HCT116 (cell line): Measurements from ENCODE around the gene QKI. TPM values are rescaled to one million over a fixed set of nuclear protein-coding genes. Genes with fewer than 3 reads are reported as not detected.

Source experiments
- ATAC-seq: fragments of 200-7000 bp; cut with Tn5 transposase; 2 replicates; pipeline ENCODE4 v1.9.1; 2020; ENCODE audit warnings: mild to moderate bottlenecking, moderate library complexity
- BruUV-seq: library from RNA; stranded (reverse); fragments of 400-500 nt; replicated peaks from 2 replicates; lab custom pipeline; 2021; lab: Mats Ljungman, UMichigan
- CTCF ChIA-PET: fragments of 300-600 bp; sonication (Branson Sonifier 250); formaldehyde crosslinking; loops from one replicate; lab custom pipeline; 2021; ENCODE audit warnings: antibody characterized with exemption; lab: Charles Lee
- POLR2A ChIA-PET: fragments of 300-600, 350-600 bp; sonication (Branson Sonifier 250); formaldehyde crosslinking; loops from one replicate; lab custom pipeline; 2021; ENCODE audit warnings: antibody characterized with exemption; lab: Charles Lee
- RAD21 ChIA-PET, 2 experiments: fragments of 300-600 bp; sonication (Branson Sonifier 250); formaldehyde crosslinking; loops; one replicate each; lab custom pipeline; 2023; ENCODE audit warnings: low total read pairs in 2 of 2; ENCODE audit not compliant: uncharacterized antibody in 2 of 2, unreplicated experiment in 2 of 2, low non-redundant PET in 1 of 2; lab: Charles Lee
- DNase-seq: peaks from one replicate; pipeline ENCODE4 v3.0.0-alpha.2; 2010; ENCODE audit warnings: low read depth, low spot score
- H2AFZ ChIP-seq: fragments of 200-600 bp; shearing (Covaris generic), sonication (generic); 2 replicates; pipeline ENCODE4 v1.6.1; 2017; ENCODE audit warnings: low read depth, mixed run types, mixed read lengths, antibody characterized with exemption, low read length; ENCODE audit not compliant: poor library complexity, severe bottlenecking
- H3K27ac ChIP-seq: 2 replicates; pipeline ENCODE4 v1.5.1; 2012; ENCODE audit warnings: low read depth, low read length
- H3K27me3 ChIP-seq: fragments of 200-600 bp; sonication (generic); 2 replicates; pipeline ENCODE4 v1.6.1; 2016; ENCODE audit warnings: mixed run types, low read length, mixed read lengths; ENCODE audit not compliant: insufficient read depth
- H3K36me3 ChIP-seq, 2 experiments: fragments of 200-500 bp in 1 of 2; fragments of 200-600 bp in 1 of 2; sonication (Bioruptor generic) in 1 of 2; sonication (generic) in 1 of 2; 2 replicates each; pipeline versions ENCODE4 v1.5.1 to v1.6.1; 2014 to 2016; ENCODE audit warnings: low read length in 2 of 2, inconsistent platforms in 1 of 2, mixed read lengths in 1 of 2, mixed run types in 1 of 2; ENCODE audit not compliant: insufficient read depth in 2 of 2, control insufficient read depth in 1 of 2
- H3K4me1 ChIP-seq, 2 experiments: fragments of 200-600 bp in 1 of 2; sonication (generic) in 1 of 2; 2 replicates each; pipeline versions ENCODE4 v1.5.1 to v1.6.1; 2012 to 2017; ENCODE audit warnings: low read length in 2 of 2, inconsistent platforms in 1 of 2, mild to moderate bottlenecking in 1 of 2, mixed read lengths in 1 of 2, mixed run types in 1 of 2, moderate library complexity in 1 of 2; ENCODE audit not compliant: insufficient read depth in 2 of 2, control insufficient read depth in 1 of 2
- H3K4me2 ChIP-seq: fragments of 200-600 bp; sonication (generic); 2 replicates; pipeline ENCODE4 v1.6.1; 2017; ENCODE audit warnings: mixed run types, low read length, mixed read lengths
- H3K4me3 ChIP-seq, 2 experiments: fragments of 200-600 bp in 1 of 2; sonication (generic) in 1 of 2; replicated peaks in 1 of 2; 2 replicates each; pipeline ENCODE4 v1.5.1; 2011 to 2016; ENCODE audit warnings: low read length in 2 of 2, control low read depth in 1 of 2, low read depth in 1 of 2, mild to moderate bottlenecking in 1 of 2, mixed read lengths in 1 of 2, mixed run types in 1 of 2
- H3K79me2 ChIP-seq: fragments of 200-600 bp; sonication (generic); 2 replicates; pipeline ENCODE4 v1.6.1; 2017; ENCODE audit warnings: mild to moderate bottlenecking, mixed run types, low read length, moderate library complexity, mixed read lengths; ENCODE audit not compliant: insufficient read depth
- H3K9ac ChIP-seq: fragments of 200-600 bp; sonication (generic); 2 replicates; pipeline ENCODE4 v1.6.1; 2016; ENCODE audit warnings: low read length, mixed read lengths
- H3K9me2 ChIP-seq: fragments of 200-600 bp; sonication (generic), shearing (Covaris generic); 2 replicates; pipeline ENCODE4 v1.6.1; 2017; ENCODE audit warnings: mixed run types, mild to moderate bottlenecking, moderate library complexity; ENCODE audit not compliant: insufficient read depth
- H3K9me3 ChIP-seq, 2 experiments: fragments of 200-500 bp in 1 of 2; fragments of 200-600 bp in 1 of 2; sonication (Bioruptor generic) in 1 of 2; sonication (generic) in 1 of 2; 2 replicates each; pipeline ENCODE4 v1.6.1; 2014 to 2017; ENCODE audit warnings: low read length in 2 of 2, mixed read lengths in 2 of 2, inconsistent platforms in 1 of 2, low read depth in 1 of 2, mild to moderate bottlenecking in 1 of 2, mixed run types in 1 of 2, moderate library complexity in 1 of 2; ENCODE audit not compliant: control insufficient read depth in 1 of 2, insufficient read depth in 1 of 2
- H4K20me1 ChIP-seq: fragments of 200-600 bp; sonication (generic), shearing (Covaris generic); 2 replicates; pipeline ENCODE4 v1.6.1; 2017; ENCODE audit warnings: mixed run types, mild to moderate bottlenecking, moderate library complexity; ENCODE audit not compliant: insufficient read depth
- CBX3 ChIP-seq: IDR thresholded peaks from 2 replicates; pipeline ENCODE4 v1.6.1; 2012; ENCODE audit warnings: low read depth
- CEBPB ChIP-seq: IDR thresholded peaks from 2 replicates; pipeline ENCODE4 v1.6.1; 2012; ENCODE audit warnings: low read depth
- EGR1 ChIP-seq: IDR thresholded peaks from 2 replicates; pipeline ENCODE4 v1.6.1; 2012; ENCODE audit warnings: low read depth
- ELF1 ChIP-seq: IDR thresholded peaks from 2 replicates; pipeline ENCODE4 v1.6.1; 2012; ENCODE audit warnings: low read depth, borderline replicate concordance
- EZH2phosphoT487 ChIP-seq: fragments of 200-600 bp; IDR thresholded peaks from 2 replicates; pipeline ENCODE4 v1.6.1; 2018; ENCODE audit warnings: antibody characterized with exemption, borderline replicate concordance
- FOSL1 ChIP-seq: IDR thresholded peaks from 2 replicates; pipeline ENCODE4 v1.6.1; 2012; ENCODE audit warnings: low read depth
- JUND ChIP-seq: IDR thresholded peaks from 2 replicates; pipeline ENCODE4 v1.6.1; 2012
- POLR2A ChIP-seq: IDR thresholded peaks from 2 replicates; pipeline ENCODE4 v1.7.0; 2011; ENCODE audit warnings: borderline replicate concordance; ENCODE audit not compliant: insufficient read depth, insufficient read length; ENCODE audit errors: extremely low read depth
- POLR2AphosphoS5 ChIP-seq: IDR thresholded peaks from 2 replicates; pipeline ENCODE4 v1.6.1; 2011; ENCODE audit warnings: mild to moderate bottlenecking, low read depth, low read length, moderate library complexity
- SIN3A ChIP-seq: IDR thresholded peaks from 2 replicates; pipeline ENCODE4 v1.6.1; 2012; ENCODE audit warnings: low read depth
- SP1 ChIP-seq: IDR thresholded peaks from 2 replicates; pipeline ENCODE4 v1.6.1; 2012; ENCODE audit warnings: low read depth
- SRF ChIP-seq: IDR thresholded peaks from 2 replicates; pipeline ENCODE4 v1.6.1; 2012; ENCODE audit warnings: low read depth
- TCF7L2 ChIP-seq: IDR thresholded peaks from 2 replicates; pipeline ENCODE4 v1.7.0; 2011; ENCODE audit warnings: borderline replicate concordance, inconsistent platforms; ENCODE audit not compliant: insufficient read depth, insufficient read length; ENCODE audit errors: extremely low read depth
- YY1 ChIP-seq: IDR thresholded peaks from 2 replicates; pipeline ENCODE4 v1.6.1; 2011; ENCODE audit warnings: low read length, low read depth, moderate library complexity, mild to moderate bottlenecking; ENCODE audit not compliant: insufficient replicate concordance; ENCODE audit errors: extremely low read depth
- ZNF274 ChIP-seq: fragments of 200-500 bp; sonication (Bioruptor generic); IDR thresholded peaks from 2 replicates; pipeline ENCODE4 v1.6.1; 2014; ENCODE audit warnings: mild to moderate bottlenecking, low read depth, low read length, inconsistent platforms
- intact Hi-C: fragments of 100-400 bp; cut with micrococcal nuclease; formaldehyde crosslinking; loops from 2 replicates; pipeline ENCODE4 v1.10.0; 2022
- total RNA-seq: library from RNA; stranded (reverse); gene quantifications from one replicate; pipeline ENCODE4 v1.2.1, GENCODE V29; 2021; ENCODE audit not compliant: unreplicated experiment
- TF ChIP-seq, protein P1 (sequence below), 3 experiments: fragments of 200-600 bp in 1 of 3; sonication (generic) in 1 of 3; IDR thresholded peaks in 2 of 3; conservative IDR thresholded peaks in 1 of 3; 2 replicates each; pipeline ENCODE4 v1.5.1; 2012 to 2017; ENCODE audit warnings: low read depth in 2 of 3, low read length in 2 of 3, antibody characterized with exemption in 1 of 3, borderline replicate concordance in 1 of 3, control low read depth in 1 of 3, mild to moderate bottlenecking in 1 of 3, mixed read lengths in 1 of 3, mixed run types in 1 of 3, moderate library complexity in 1 of 3; ENCODE audit not compliant: insufficient read depth in 1 of 3
- TF ChIP-seq, protein P2 (sequence below): IDR thresholded peaks from 2 replicates; pipeline ENCODE4 v1.6.1; 2011; ENCODE audit warnings: mild to moderate bottlenecking, low read length, moderate library complexity; ENCODE audit not compliant: insufficient replicate concordance; ENCODE audit errors: extremely low read depth

The QKI gene
- total RNA-seq, 1 experiment from 2014 or later: 35.3 TPM

DNA sequence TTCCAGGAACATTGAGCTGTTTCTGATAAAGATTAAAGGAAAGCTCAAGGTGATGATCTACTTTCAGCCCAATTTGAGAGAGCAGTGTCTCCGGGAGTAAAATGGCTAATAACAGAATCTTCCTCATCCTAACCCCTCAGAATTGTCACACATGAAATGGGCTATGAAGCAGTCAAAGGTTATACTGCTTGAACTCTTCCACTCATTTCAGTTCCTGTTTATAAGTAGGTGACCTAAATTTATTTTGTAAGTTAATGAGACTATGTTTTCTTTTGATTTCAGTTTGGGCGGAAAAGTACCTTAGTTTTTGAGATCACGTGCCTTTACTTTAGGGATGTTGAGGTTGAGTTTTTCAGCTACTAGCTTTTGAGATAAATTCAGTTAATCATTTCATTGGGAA lies 47.2 kb downstream of the QKI start (continued):
- TF ChIP-seq TCF7L2 (no peak), CBX3 (no peak), SIN3A (no peak), SRF (no peak), EGR1 (no peak)
- TF ChIP-seq, protein P1, sequence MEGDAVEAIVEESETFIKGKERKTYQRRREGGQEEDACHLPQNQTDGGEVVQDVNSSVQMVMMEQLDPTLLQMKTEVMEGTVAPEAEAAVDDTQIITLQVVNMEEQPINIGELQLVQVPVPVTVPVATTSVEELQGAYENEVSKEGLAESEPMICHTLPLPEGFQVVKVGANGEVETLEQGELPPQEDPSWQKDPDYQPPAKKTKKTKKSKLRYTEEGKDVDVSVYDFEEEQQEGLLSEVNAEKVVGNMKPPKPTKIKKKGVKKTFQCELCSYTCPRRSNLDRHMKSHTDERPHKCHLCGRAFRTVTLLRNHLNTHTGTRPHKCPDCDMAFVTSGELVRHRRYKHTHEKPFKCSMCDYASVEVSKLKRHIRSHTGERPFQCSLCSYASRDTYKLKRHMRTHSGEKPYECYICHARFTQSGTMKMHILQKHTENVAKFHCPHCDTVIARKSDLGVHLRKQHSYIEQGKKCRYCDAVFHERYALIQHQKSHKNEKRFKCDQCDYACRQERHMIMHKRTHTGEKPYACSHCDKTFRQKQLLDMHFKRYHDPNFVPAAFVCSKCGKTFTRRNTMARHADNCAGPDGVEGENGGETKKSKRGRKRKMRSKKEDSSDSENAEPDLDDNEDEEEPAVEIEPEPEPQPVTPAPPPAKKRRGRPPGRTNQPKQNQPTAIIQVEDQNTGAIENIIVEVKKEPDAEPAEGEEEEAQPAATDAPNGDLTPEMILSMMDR (IDR thresholded peaks at IDR 0.05 in 2 of 3, conservative IDR thresholded peaks at IDR 0.05 in 1 of 3; ENCODE audit: borderline replicate concordance in 1 of 3, insufficient read depth in 1 of 3, low read depth in 2 of 3, low read length in 2 of 3): no peak

DNA sequence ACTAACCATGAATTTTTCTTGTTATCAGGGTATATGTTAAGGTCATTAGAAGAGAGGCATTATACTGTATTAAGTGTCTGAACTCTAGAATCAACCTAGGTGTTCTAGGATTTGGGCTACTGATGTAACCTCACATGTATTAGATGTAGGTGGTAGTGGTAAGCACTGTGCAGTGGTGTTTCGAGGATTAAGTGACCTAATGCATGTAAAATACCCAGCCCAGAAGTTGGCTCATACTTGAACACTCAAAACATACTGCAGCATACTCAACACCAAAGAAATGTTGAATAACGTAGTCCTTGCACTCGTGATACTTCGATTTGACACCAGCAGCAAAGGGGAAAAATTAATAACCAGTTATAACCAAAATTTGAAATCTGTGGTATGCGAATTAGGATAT lies 48.7 kb downstream of the QKI start:
- Histone ChIP-seq H3K4me3 (no peak overlapping the region), H3K79me2 (peaks cover 42% of the 10 kb centered on the region), H4K20me1 (no peaks in the 10 kb centered on the region), H3K4me1 (no peaks in the 10 kb centered on the region), H3K9ac (no peak overlapping the region), H3K27ac (no peak overlapping the region), H3K9me3 (no peaks in the 10 kb centered on the region), H2AFZ (no peak overlapping the region), H3K27me3 (no peaks in the 10 kb centered on the region), H3K36me3 (no peaks in the 10 kb centered on the region), H3K4me2 (no peak overlapping the region), H3K9me2 (no peaks in the 10 kb centered on the region)
- POLR2A ChIA-PET: no interaction called here
- ATAC-seq (no peak), DNase-seq (no peak)
- CTCF ChIA-PET: no interaction called here
- RAD21 ChIA-PET: no interaction called here
- no peak for TF ChIP-seq SIN3A
- intact Hi-C loops: no loop called here
- BruUV-seq: no TSS peak

DNA sequence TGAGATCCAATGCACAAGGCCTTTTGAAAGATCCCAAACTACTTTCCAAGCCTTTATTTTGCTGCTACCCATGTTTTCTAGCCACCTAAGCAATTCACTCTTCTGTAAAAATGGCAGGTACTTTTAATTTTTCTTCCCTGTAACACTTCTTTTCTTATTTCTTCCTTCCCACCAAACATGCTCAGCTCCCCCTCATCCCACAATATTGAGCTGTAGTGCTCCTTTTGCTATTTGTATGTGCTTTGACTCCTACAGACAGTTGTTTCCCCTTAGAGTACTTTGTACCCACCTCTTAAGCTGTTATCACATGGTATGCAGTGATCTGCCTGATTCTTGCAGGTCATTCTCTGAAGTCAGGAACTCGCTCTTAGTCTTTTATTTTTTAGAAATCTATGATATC lies 49.3 kb downstream of the QKI start:
- no peaks in the 10 kb centered on the region for H3K36me3 ChIP-seq
- no peaks in the 10 kb centered on the region for H3K9me3 ChIP-seq
- no peak overlapping the region for H3K4me3 ChIP-seq
- no peaks in the 10 kb centered on the region for H3K4me1 ChIP-seq
- H4K20me1 ChIP-seq: no peaks in the 10 kb centered on the region
- H3K9me2 ChIP-seq: no peaks in the 10 kb centered on the region
- intact Hi-C loops: no loop called here
- no peak for ATAC-seq
- no peaks in the 10 kb centered on the region for H3K27me3 ChIP-seq
- H2AFZ ChIP-seq: no peak overlapping the region
- POLR2A ChIA-PET: no interaction called here
- CTCF ChIA-PET: no interaction called here
- H3K27ac ChIP-seq: no peak overlapping the region
- RAD21 ChIA-PET: no interaction called here
- H3K4me2 ChIP-seq: no peak overlapping the region
- H3K9ac ChIP-seq: no peak overlapping the region
- BruUV-seq: no TSS peak
- peaks cover 42% of the 10 kb centered on the region for H3K79me2 ChIP-seq
- DNase-seq: no peak
- TF ChIP-seq CBX3 (no peak), EGR1 (no peak), FOSL1 (no peak), CEBPB (no peak), TCF7L2 (no peak), ELF1 (no peak), ZNF274 (no peak), POLR2A (no peak), SRF (no peak), POLR2AphosphoS5 (no peak), EZH2phosphoT487 (no peak), JUND (no peak), YY1 (no peak), SP1 (no peak)
- TF ChIP-seq, protein P2, sequence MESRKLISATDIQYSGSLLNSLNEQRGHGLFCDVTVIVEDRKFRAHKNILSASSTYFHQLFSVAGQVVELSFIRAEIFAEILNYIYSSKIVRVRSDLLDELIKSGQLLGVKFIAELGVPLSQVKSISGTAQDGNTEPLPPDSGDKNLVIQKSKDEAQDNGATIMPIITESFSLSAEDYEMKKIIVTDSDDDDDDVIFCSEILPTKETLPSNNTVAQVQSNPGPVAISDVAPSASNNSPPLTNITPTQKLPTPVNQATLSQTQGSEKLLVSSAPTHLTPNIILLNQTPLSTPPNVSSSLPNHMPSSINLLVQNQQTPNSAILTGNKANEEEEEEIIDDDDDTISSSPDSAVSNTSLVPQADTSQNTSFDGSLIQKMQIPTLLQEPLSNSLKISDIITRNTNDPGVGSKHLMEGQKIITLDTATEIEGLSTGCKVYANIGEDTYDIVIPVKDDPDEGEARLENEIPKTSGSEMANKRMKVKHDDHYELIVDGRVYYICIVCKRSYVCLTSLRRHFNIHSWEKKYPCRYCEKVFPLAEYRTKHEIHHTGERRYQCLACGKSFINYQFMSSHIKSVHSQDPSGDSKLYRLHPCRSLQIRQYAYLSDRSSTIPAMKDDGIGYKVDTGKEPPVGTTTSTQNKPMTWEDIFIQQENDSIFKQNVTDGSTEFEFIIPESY: no peak
